Thyroid gland (tissue), 4 donors: ENCODE results near the gene ZNF408. TPM values are rescaled to one million over a fixed set of nuclear protein-coding genes. Genes with fewer than 3 reads are reported as not detected.
A peak's percentile ranks its signal among the peaks of the same experiment; 100 is the strongest.

Experiments used
- DNase-seq, 2 donors: peaks; one replicate each; pipeline ENCODE4 v3.0.0-alpha.2; 2019
- H3K27ac ChIP-seq, 3 donors: fragments of 200-600 bp; sonication (generic); 1 replicate in 2 of 3; 2 replicates in 1 of 3; pipeline ENCODE4 v1.5.1; 2016 to 2019; ENCODE audit warnings: mild to moderate bottlenecking in 1 of 3, moderate library complexity in 1 of 3
- H3K27me3 ChIP-seq: fragments of 200-600 bp; sonication (generic); one replicate; pipeline ENCODE4 v1.5.1; 2019
- H3K36me3 ChIP-seq, 2 donors: fragments of 200-600 bp; sonication (generic); one replicate each; pipeline ENCODE4 v1.5.1; 2016 to 2019
- H3K4me1 ChIP-seq, 2 donors: fragments of 200-600 bp; sonication (generic); one replicate each; pipeline ENCODE4 v1.5.1; 2017 to 2019
- H3K4me3 ChIP-seq, 3 donors: fragments of 200-600 bp; sonication (generic); replicated peaks in 1 of 3; 1 replicate in 2 of 3; 2 replicates in 1 of 3; pipeline ENCODE4 v1.5.1; 2016; ENCODE audit warnings: mild to moderate bottlenecking in 1 of 3
- H3K9me3 ChIP-seq: fragments of 200-600 bp; sonication (generic); one replicate; pipeline ENCODE4 v1.5.1; 2017
- POLR2A ChIP-seq, 2 donors: fragments of 450-650 bp; IDR thresholded peaks; one replicate each; pipeline ENCODE4 v1.6.1; 2017; ENCODE audit warnings: antibody characterized with exemption in 2 of 2, mild to moderate bottlenecking in 2 of 2, moderate library complexity in 1 of 2
- WGBS, 2 donors: methylation state at CpG; one replicate each; pipeline ENCODE4 v1.1.5; 2017; 5-methylcytosine and 5-hydroxymethylcytosine counted together
- intact Hi-C: fragments of 100-400 bp; cut with DNase I; formaldehyde crosslinking; loops from one replicate; pipeline ENCODE4 v1.15.1; 2023
- total RNA-seq, 4 donors: library from RNA; depleted of rRNA; stranded (reverse); fragments of >200 nt; gene quantifications; one replicate each; pipeline ENCODE4 v1.2.3, GENCODE V29; 2016
- TF ChIP-seq, protein P1 (sequence below), 6 experiments: fragments of 200-600 bp in 3 of 6; fragments of 450-650 bp in 3 of 6; sonication (generic) in 3 of 6; IDR thresholded peaks; one replicate each; pipeline ENCODE4 v1.5.1; 2016 to 2019; ENCODE audit warnings: antibody characterized with exemption in 6 of 6, mild to moderate bottlenecking in 2 of 6, inconsistent platforms in 1 of 6, moderate library complexity in 1 of 6

The ZNF408 gene
- total RNA-seq, 4 donors from 2014 or later, result 9.8 to 17.8 (median 12.5) TPM

DNA sequence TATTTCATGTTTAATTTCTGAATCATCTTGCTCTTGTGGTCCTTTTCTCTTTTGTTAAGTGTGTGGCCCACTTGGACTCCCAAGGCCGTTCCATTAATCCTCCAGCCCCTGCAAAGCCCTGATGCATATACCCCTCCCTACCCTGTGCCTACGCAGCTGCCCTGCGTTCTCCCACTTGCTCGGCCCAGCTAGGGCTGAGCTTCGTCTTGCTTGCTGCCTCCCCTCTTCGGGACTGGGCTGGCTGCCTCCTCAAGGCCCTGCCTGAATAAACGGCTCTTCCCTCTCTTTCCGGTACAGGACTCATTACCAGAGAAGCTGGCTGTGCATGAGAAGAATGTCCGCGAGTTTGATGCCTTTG lies 28.9 kb upstream of the ZNF408 start:
- intact Hi-C loops, result no loop called here
- peak overlapping the region; percentile 55 to 60 (median 57) for H3K27ac ChIP-seq

DNA sequence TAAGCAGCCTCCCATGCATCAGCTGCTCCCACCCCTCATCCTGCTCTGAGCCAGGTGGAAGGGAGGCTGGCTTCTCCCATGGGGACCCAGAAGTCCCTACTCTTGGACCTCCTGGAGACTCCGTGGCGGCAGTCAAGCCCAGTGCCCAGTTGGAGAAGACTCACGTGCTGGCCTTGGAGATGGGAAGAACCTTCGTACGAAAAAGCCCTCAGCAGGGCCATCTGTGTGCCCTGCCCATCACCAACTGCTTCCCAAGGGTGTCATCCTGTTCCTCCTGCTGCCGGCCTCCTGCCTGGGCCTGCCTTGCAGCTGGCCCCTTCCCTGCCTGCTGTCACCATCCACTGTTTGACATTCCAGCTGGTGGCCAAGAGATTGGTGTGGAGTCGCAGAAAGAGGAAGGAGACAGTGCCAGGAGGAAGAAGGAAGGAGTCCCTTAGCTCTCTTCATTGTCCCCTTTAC lies 28.4 kb upstream of the ZNF408 start:
- WGBS, 2 donors, result 50 to 52% methylated on average over 3 to 4 of the region's 7 CpGs
- TF ChIP-seq POLR2A (IDR thresholded peaks at IDR 0.05), result no peak
- TF ChIP-seq, protein P1, sequence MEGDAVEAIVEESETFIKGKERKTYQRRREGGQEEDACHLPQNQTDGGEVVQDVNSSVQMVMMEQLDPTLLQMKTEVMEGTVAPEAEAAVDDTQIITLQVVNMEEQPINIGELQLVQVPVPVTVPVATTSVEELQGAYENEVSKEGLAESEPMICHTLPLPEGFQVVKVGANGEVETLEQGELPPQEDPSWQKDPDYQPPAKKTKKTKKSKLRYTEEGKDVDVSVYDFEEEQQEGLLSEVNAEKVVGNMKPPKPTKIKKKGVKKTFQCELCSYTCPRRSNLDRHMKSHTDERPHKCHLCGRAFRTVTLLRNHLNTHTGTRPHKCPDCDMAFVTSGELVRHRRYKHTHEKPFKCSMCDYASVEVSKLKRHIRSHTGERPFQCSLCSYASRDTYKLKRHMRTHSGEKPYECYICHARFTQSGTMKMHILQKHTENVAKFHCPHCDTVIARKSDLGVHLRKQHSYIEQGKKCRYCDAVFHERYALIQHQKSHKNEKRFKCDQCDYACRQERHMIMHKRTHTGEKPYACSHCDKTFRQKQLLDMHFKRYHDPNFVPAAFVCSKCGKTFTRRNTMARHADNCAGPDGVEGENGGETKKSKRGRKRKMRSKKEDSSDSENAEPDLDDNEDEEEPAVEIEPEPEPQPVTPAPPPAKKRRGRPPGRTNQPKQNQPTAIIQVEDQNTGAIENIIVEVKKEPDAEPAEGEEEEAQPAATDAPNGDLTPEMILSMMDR (IDR thresholded peaks at IDR 0.05), result no peak
- DNase-seq, result no peak
- Histone ChIP-seq H3K4me3 (no peak overlapping the region), H3K9me3 (no peaks in the 10 kb centered on the region), H3K27ac (peak overlapping the region; percentile 27 to 60 (median 57)), H3K4me1 (peaks cover 33 to 59% of the 10 kb centered on the region in 2 donors), H3K27me3 (no peaks in the 10 kb centered on the region), H3K36me3 (peaks cover 40 to 44% of the 10 kb centered on the region in 2 donors)
- intact Hi-C loops, result no loop called here

More for the DNA sequence above, 28.9 kb upstream of the ZNF408 start:
- Histone ChIP-seq H3K9me3 (no peaks in the 10 kb centered on the region), H3K4me1 (peaks cover 37 to 63% of the 10 kb centered on the region in 2 donors), H3K4me3 (no peak overlapping the region), H3K36me3 (peaks cover 38 to 44% of the 10 kb centered on the region in 2 donors), H3K27me3 (no peaks in the 10 kb centered on the region)
- DNase-seq, result peak; percentile 86 to 89
- TF ChIP-seq POLR2A (IDR thresholded peaks at IDR 0.05), result no peak
- TF ChIP-seq, protein P1 (IDR thresholded peaks at IDR 0.05), result no peak
- 33 to 53% methylated on average over 8 to 10 of the region's 10 CpGs for whole genome bisulfite sequencing, 2 donors

DNA sequence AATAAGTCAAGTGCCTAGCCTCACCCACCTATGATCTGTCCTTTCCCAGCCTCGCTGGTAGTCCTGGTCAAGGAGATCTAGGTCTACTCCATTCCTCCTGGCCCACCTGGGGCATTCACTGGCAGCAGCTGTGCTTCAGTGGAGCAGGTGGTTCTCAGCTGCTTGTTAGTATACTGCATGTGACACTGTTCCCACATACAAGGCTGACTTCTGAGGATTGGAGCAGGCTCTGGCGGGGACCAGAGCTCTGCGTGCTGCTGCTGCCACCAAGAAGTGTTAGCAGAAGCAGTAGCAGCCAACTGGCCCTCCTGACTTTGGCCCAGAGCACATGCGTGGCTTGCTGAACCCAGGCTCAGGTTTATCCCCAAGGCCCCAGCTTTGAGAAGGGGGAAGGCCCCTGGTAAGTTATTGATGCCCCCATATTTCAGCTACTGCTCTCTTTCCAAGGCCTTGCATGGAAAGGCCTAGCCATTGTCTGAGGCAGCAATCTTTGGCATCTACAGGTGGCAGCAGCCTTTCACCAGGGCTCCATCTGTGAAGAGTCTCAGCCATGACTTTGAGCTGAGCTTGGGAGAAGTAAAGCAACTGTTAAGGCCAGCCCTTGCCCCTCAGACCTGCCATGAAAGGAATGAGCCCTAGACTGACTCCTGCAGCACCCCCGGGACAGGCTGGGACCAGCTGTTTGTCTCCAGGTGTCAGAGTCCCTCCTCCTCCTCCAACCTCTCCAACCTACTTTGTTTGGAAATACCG lies 26.9 kb upstream of the ZNF408 start:
- TF ChIP-seq, protein P1 (IDR thresholded peaks at IDR 0.05), result no peak
- no peak for TF ChIP-seq POLR2A (IDR thresholded peaks at IDR 0.05)
- Histone ChIP-seq H3K4me1 (peaks cover 32 to 52% of the 10 kb centered on the region in 2 donors), H3K4me3 (no peak overlapping the region), H3K9me3 (no peaks in the 10 kb centered on the region), H3K27ac (peak overlapping the region; percentile 81 to 89 (median 84)), H3K36me3 (peaks cover 42 to 43% of the 10 kb centered on the region in 2 donors), H3K27me3 (no peaks in the 10 kb centered on the region)
- WGBS, 2 donors, result 70 to 83% methylated on average over 3 to 6 of the region's 6 CpGs
- DNase-seq, result peak in 1 of 2 donors; percentile 41
- intact Hi-C loops, result no loop called here

DNA sequence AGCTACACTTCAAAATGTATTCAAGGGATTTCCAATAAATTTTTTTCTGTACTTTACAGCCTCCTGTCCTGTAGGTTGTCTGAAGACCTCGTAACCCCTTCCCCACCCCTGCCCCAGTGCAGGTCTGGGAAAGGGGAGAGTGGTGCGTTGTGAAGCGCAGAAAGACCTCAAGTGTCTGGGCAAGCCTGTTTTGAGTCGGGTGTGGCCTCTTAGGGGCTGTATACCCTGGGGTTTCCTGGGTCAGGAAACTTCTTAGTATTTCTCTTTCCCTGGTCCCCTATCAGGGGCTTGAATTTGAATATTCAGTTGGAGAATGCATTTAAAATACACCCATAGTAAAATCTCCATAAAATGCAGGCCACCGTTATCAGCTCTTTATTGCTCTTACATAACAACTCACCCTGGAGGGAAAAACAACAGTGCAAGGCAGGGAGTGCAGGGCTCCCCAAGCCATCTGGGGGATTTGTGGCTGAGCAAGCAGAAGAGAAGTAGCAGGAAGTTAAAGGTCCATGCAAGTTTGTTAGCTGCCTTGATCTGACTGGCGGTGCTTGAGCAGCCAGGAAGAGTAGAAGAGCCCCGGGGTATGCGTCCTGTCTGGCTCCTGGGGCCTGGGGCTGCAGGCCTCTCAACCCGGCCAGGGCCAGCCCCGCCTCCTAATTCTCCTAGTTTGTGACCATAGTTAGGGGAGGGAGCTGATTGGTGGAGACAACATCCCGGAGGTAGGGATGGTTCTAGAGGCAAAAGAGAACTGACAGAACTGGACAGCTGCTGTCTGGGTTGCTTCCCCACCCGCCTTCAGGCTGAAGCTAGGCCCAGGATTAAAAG lies 26.2 kb upstream of the ZNF408 start:
- H3K4me1 ChIP-seq, result peaks cover 32 to 52% of the 10 kb centered on the region in 2 donors
- H3K9me3 ChIP-seq, result no peaks in the 10 kb centered on the region
- no peak overlapping the region for H3K4me3 ChIP-seq
- H3K36me3 ChIP-seq, result peaks cover 43 to 45% of the 10 kb centered on the region in 2 donors
- no peak for TF ChIP-seq POLR2A (IDR thresholded peaks at IDR 0.05)
- TF ChIP-seq, protein P1 (IDR thresholded peaks at IDR 0.05), result no peak
- H3K27ac ChIP-seq, result peak overlapping the region; percentile 81 to 89 (median 84)
- no peaks in the 10 kb centered on the region for H3K27me3 ChIP-seq
- intact Hi-C loops, result no loop called here
- peak; percentile 36 to 41 for DNase-seq
- 36 to 45% methylated on average over 12 of the region's 12 CpGs for WGBS, 2 donors
